ENCODE results near the gene TMEM101.

The TMEM101 gene

DNA sequence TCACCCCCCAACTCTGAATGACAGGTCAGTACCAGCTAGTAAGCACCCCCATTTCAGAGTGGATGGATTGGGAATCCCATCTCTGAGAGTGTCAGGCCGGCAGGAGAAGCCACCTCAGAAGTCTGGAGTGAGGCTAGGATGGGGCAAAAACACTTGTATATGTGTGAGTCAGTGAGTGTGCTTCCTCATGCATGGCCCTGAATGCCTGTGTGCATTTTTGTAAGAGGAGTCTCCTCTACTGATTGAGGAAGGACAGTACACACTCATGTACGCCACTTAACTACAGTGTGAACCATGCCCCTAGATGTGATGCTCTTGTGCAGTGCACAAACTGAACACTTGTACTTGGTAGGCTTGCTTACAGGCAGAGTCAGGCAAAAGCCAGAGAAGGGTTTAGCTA lies 32.6 kb downstream of the TMEM101 start:
- H3K4me3 ChIP-seq (replicated peaks in 1 of 2; ENCODE audit: low read depth in 2 of 2, low read length in 2 of 2) = no peak overlapping the region
- TF ChIP-seq, protein P1, sequence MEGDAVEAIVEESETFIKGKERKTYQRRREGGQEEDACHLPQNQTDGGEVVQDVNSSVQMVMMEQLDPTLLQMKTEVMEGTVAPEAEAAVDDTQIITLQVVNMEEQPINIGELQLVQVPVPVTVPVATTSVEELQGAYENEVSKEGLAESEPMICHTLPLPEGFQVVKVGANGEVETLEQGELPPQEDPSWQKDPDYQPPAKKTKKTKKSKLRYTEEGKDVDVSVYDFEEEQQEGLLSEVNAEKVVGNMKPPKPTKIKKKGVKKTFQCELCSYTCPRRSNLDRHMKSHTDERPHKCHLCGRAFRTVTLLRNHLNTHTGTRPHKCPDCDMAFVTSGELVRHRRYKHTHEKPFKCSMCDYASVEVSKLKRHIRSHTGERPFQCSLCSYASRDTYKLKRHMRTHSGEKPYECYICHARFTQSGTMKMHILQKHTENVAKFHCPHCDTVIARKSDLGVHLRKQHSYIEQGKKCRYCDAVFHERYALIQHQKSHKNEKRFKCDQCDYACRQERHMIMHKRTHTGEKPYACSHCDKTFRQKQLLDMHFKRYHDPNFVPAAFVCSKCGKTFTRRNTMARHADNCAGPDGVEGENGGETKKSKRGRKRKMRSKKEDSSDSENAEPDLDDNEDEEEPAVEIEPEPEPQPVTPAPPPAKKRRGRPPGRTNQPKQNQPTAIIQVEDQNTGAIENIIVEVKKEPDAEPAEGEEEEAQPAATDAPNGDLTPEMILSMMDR (IDR thresholded peaks at IDR 0.05; ENCODE audit: low read depth, low read length) = no peak
- DNase-seq (ENCODE audit: low read depth in 2 of 2) = no peak

DNA sequence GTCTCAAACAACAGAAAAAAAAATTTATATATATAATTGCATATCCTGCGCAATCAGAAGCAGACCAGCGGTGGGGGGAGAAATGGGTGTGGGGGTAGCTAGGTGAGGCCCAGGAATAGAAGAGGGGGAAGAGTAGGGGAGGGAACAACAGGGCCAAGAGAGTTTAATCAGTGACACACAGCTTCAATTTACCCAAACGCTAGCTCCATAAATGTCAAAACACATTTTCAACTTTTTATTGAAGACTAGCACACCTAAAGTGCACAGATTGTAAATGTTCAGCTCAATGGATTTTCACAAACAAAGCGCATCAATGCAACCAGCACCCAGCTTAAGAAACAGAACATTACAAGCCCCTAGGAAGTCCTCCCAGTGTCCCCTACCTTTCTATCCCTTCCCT lies 35.1 kb downstream of the TMEM101 start:
- DNase-seq (ENCODE audit: low read depth in 2 of 2) = no peak
- H3K4me3 ChIP-seq (replicated peaks in 1 of 2; ENCODE audit: low read depth in 2 of 2, low read length in 2 of 2) = no peak overlapping the region
- TF ChIP-seq, protein P1 (IDR thresholded peaks at IDR 0.05; ENCODE audit: low read depth, low read length) = no peak

DNA sequence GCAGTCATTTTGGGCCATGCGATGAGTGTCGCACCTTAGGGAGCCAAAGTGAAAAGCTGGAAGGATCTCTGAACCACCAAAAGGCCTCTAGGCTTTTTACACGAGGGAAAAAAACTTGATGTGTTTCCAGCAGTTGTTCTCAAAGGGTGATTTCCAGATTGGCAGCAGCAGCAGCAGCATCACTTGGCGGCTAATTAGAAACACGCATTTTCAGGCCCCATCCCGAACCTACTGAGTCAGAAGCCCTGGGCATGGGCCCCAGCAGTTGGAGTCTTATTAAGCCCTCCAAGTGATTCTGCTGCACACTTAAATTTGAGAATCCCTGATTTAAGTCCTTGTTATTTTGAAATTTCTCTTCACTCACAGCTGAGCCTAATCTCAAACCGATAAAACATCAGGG lies 35.8 kb downstream of the TMEM101 start:
- TF ChIP-seq, protein P1 (IDR thresholded peaks at IDR 0.05; ENCODE audit: low read depth, low read length) = no peak
- no peak overlapping the region for H3K4me3 ChIP-seq (replicated peaks in 1 of 2; ENCODE audit: low read depth in 2 of 2, low read length in 2 of 2)
- no peak for DNase-seq (ENCODE audit: low read depth in 2 of 2)

DNA sequence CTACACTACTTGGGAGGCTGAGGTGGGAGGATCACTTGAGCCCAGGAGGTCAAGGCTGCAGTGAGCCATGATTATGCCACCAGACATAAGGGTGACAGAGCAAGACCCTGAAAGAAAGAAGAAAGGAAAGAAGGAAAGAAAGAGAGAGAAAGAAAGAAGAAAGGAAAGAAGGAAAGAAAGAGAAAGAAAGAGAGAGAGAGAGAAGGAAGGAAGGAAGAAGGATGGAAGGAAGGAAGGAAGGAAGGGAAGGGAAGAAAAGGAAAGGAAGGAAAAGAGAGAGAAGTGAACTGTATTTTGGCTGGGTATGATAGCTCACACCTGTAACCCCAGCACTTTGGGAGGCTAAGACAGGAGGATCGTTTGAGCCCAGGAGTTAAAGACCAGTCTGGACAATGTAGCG lies 36.7 kb downstream of the TMEM101 start:
- DNase-seq (ENCODE audit: low read depth in 2 of 2) = no peak
- TF ChIP-seq, protein P1 (IDR thresholded peaks at IDR 0.05; ENCODE audit: low read depth, low read length) = no peak
- H3K4me3 ChIP-seq (replicated peaks in 1 of 2; ENCODE audit: low read depth in 2 of 2, low read length in 2 of 2) = no peak overlapping the region

DNA sequence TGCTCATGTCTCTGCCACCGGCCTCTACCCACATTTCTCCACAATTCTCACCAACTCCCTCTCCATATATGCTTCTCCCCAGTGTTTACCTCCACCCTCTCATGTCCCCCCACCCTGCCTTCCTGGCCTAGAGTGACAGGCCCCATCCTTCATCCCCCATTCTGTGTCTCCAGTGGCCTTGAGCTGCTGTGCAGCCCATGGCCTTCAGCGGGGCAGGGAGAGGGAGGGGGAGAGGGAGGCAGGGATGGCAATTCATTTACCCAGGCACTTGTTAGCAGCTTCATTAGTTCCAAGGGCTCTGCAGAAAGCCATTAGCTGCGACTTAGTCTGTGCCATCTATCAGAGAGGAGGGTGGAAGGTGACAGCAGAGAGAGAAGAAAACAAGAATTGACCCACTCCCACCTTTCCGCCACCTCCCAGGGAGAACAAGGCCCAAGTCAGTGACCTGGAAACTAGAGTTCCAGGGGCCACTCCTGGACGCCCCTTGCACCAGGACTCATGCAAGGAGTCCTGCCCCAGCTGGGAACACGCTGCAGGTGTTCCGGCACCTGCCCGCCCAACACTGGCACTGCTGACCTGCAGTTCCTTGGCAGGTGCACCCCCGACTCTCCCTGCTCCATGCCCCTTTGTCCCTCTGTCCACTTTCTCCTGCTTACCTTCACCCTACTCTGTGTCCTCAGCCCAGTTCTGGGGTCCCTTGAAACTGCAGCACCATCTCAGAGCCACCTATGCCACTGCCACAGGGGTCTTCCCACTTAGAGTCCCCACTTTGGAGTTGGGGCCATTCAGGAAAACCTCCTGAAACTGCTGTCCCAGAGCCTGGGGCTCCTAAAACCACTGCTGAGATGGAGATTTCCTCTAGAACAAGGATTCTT lies 37.6 kb downstream of the TMEM101 start:
- H3K4me3 ChIP-seq (replicated peaks in 1 of 2; ENCODE audit: low read depth in 2 of 2, low read length in 2 of 2) = no peak overlapping the region
- no peak for DNase-seq (ENCODE audit: low read depth in 2 of 2)
- TF ChIP-seq, protein P1 (IDR thresholded peaks at IDR 0.05; ENCODE audit: low read depth, low read length) = no peak

DNA sequence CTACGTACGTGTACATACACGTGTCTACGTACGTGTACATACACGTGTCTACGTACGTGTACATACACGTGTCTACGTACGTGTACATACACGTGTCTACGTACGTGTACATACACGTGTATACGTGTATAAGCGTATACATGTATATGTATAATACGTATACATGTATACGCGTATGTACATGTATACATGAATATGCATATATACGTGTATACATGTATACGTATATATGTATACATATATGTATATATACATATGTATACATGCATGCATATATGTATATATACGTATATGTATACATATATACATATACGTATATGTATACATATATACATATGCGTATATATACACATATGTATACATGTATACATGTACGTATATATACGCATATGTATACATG lies 38.9 kb downstream of the TMEM101 start:
- no peak overlapping the region for H3K4me3 ChIP-seq (replicated peaks in 1 of 2; ENCODE audit: low read depth in 2 of 2, low read length in 2 of 2)
- TF ChIP-seq, protein P1 (IDR thresholded peaks at IDR 0.05; ENCODE audit: low read depth, low read length) = no peak
- DNase-seq (ENCODE audit: low read depth in 2 of 2) = no peak
